Measurements from ENCODE around the gene FAM222A.
A peak's percentile ranks its signal among the peaks of the same experiment; 100 is the strongest.

The FAM222A gene

DNA sequence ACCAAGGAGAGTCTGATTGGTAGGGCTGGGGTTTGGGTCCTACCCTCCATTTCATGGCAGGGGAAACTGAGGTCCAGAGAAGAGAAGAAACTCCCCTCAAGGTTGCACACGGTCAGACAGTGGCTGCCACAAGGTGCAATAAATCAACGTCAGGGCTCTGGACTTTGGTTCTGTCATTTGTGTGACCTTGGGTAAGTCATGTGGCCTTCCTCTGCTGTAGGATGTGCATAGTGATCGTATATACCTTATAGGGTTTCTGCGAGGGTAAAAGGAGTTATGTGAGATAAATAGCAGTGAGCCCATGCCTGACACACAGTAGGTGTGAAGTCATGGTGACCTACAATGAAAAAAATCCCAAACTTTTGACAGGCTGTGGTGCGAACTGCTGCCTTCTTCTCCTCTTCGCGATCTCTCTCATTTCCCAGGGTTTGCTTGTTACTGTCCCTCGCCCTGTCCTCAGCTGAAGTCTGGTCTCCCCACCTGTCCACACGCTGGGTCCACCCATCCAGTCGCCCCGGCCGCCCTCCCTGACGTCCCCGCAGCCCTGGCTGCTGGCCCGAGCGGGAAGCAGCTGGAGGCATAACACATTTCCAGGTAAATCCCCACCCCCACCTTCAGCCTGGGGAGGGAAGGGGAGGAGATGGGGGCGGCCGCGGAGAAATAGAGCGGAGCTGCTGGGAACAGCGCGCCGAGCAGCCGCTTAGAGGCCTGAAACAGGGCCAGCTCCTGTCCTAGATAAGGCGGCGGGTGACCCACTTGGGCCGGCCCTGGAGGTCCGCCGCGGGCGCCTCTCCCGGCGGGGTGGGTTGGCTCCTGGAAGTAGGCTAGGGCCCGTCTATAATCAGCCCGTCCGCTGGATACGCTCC lies 1.8 kb upstream of the FAM222A start:
- ATAC-seq = no peak

DNA sequence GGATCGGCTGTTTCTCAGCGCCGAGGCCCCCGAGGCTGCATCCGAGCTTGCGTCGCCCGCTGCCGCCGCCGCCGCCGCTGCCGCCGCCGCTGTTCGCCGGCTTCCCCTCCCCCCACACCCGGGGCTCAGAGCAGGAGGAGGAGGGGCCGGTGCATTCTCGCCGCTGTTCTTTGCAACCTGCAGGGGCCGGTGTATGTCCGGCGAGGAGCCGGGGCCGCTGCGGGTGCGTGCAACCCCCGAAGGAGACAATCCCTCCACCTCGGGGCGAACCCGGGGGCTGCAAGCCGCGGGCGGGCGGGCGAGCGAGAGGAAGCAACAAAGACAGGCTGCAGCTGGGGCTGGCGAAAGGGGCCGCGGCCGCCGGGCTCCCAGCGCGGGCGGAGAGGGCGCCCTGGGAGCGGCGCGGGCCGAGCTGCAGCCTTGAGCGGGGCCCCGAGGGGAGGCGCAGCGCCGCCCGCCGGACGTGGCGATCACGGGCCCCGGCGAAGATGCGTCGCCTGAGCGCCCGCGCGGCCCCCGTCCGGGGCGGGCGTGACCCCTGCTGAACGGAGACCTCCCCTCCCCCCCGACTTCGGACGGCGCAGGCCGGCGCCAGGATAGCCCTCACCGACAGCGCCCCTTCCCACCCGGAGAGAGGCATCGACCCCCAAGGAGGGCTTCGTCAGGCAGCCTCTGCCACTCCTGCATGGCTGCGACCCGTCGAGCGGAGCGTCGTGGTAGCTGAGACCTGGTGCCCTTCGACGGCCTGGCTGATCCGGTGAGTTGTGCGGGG lies 702 bp downstream of the FAM222A start:
- ATAC-seq = peak in 1 of 2 donors; percentile 11

DNA sequence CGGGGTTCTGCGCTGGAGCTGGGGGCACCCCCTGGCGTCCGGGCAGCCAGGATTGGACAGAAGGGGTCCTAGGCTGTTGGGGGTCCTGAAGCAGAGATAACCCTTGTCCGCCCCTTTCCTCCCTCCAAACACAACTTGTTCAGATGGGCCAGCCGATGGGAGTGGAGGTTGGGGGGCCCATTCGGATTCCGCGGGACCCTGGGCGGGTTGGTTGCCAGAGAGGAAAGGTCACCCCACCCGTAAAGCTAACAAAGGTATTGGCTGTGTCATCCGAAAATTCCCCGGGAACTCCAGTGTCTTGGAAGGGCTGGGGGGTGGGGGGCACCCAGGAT lies 1.3 kb downstream of the FAM222A start:
- no peak for ATAC-seq

DNA sequence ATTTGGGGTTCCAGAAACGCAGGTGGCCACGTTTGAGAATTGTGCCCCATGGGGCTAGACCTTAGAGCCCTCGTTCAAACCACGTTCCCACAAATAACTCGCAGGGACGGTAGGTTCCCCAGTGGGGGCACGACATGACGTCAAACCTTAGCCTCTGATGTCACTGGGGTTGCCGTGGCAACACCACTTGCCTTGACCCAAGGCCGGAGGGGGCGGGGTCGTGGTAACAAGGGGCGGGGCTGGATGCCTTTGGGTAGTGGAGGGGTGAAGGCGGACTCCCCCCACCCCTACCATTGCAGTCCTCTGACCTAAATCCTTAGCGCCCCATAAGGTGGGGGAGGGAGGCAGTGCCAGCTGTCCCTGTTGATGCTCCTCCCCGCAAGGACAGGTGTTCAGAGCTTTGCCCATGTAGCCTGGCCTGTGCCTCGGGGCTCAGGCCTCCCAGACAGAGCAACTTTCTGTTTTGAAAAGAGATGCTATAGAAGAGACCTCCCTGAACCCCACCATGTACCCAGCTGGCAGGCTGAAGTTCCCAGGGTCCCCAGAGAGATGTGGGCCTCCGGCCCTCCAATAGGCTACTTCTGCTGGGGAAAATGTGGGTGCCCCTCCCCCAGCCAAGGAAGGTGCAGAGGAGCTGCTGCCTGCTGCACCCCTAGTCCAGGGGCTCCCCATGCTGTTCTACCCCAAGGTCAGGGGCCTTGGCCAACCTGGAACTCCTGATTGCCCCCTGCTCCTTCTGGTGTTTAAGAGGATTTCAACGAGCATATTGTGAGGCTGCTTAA lies 1.9 kb downstream of the FAM222A start:
- no peak for ATAC-seq

DNA sequence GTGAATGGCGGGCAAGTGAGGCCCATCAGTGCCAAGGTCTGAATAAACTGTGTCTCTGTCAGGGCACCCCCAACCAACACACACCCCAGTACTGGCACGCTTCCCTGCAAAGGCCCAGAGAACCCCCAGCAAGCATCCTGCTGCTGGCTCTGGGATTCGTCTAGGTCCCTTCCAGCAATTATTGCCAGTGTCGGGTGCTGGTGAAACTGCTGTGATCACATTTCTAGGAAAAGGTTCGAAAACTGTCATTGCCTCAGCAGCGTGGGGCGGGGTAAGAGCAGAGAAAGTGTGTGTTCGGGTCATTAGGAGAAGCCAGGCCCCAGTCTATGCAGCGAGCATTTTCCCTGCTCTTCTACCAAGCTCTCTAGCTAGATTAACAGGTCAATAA lies 2.5 kb downstream of the FAM222A start:
- ATAC-seq = no peak

DNA sequence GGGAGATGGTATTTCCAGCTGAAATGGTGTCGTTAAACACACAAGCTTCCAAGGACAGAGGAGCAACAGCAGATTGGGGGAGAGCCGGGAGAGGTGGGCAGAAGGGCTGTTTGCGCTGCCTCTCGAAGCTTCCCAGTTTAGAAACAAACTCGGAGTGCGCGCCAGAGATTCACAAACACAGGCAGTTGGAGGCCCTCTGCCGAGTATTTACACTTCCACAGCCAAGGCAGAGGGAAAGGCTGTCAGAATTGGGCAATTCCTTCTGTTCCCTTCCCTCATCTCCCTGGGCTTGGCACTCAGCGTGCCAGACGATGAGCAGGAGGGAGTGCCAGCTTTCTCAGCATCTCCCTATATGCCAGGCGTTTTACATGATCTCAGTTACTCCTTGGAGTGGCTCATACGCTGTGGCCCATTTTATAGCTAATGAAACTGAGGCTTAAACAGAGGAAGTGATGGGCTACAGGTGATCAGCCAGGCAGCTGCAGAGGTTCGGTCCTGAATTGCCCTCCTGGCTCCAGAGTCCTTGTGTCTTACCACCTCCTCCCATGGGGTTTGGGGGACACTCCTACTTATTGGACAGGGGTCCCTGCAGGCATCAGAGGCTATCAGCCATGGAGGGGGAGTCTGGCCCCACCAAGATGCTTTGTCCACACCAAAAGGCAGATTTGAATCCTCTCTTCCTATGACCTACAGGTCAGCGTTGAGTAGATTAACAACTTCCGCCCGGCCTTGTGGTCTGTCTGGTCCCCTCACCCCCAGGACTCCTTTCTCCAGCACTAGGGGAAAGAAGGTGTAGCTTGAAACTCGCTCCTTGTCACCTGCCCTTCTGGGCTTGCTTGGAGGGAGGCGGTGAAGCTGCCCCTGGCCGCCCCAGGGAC lies 3.1 kb downstream of the FAM222A start:
- no peak for ATAC-seq

DNA sequence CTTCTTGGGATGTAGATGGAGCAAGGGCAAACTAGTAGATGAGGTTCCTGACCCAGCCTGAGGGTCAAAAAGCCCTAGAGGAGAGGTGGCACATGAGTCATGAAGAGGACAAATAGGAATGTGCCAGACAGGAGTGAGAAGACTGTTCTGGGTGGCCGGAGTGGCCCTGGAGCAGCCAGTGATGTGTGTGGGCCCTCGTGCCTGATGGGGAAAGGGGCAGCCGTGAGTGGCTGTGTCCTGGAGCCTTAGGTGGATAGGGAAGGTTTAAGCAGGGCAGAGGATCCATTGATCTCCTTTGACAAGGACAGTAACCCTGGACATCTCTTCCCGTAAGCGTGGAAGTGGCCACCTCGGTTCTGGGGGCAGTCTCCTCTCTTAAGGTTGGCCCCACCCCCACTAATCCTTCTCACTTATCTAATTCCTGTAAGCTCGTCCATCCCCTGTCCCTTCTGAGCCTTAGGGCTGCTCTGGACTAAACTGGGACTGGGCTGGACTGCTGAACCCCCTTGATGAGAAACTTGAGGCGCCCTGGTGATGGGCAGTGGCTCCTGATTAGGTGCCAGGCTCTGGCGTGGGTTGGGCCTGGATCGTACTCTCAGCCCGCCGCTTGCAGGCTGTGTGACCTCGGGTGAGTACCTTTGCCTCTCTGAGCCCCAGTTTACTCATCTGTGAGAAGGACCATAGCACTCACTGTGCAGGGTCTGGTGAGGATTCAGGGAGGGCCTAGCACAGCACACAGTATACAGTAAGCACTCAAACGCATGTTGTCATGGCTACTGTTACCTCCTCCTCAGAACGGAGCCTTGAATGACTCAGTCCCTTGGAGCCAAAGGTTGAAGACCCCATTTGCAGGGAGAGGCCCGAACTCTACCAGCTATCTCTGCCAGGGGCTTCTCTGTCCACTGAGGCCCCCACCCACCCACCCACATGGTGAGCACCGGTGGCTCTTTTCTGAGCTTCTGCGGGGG lies 4.0 kb downstream of the FAM222A start:
- no peak for ATAC-seq

DNA sequence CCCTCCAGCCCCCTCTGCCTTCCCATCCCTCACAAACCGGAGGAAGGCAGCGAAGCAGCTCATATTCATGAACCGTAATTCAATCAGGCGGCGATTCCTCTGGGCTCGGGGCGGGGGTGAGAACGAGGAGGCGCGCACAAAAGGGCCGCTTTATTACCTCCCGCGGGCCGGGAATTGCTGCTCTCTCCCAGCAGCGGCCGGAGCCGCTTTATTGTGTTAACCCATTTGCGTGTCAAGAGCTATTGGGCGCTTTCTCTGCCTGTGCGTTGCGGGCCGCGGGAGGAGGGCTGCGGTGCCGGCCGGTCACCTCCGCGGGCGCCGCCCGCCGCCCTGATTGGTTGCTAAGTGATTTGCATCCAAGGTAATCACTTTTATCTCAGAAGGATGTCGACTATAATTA lies 4.8 kb downstream of the FAM222A start:
- ATAC-seq = no peak

DNA sequence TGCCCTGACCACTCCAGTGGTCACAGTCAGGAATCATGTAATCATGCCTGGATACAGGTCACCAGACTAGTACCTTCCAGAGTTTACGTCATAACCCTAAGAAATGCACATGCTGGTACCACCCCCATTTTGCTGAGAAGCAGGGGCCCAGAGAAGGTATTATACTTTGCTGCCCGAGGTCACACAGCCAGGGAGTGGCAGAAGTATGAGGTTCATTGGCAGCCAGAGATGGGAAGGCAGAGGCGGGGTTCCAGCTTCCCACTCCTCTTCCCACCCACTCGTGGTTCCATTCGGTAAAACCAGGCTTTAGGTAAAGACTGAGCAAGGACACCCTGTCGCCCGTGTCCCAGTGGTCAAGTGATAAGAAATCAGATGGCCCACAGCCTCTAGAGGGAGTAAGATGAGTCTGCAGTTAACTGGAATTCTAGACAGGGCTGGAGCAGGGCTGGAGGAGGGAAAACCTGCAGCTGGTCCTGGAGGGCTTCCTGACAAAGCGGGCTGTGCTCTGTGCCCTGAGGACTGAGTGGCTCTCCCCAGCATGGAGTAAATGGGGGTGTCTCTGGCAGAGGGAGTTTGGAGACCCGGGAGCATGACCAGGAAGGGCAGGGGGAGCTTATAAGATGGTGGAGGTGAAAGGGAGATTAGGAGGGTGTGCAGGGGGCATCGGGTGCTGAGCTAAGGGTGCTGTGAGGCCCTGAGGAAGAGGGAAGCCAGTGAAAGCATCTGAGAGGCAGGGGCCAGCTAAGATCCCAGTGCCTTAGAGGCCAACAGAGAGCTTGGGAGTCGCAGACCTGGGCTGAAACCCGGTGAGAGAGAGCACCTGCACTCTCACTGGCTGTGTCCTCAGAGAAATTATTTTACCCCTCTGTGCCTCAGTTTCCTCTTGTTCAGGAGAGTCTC lies 5.7 kb downstream of the FAM222A start:
- ATAC-seq = no peak

DNA sequence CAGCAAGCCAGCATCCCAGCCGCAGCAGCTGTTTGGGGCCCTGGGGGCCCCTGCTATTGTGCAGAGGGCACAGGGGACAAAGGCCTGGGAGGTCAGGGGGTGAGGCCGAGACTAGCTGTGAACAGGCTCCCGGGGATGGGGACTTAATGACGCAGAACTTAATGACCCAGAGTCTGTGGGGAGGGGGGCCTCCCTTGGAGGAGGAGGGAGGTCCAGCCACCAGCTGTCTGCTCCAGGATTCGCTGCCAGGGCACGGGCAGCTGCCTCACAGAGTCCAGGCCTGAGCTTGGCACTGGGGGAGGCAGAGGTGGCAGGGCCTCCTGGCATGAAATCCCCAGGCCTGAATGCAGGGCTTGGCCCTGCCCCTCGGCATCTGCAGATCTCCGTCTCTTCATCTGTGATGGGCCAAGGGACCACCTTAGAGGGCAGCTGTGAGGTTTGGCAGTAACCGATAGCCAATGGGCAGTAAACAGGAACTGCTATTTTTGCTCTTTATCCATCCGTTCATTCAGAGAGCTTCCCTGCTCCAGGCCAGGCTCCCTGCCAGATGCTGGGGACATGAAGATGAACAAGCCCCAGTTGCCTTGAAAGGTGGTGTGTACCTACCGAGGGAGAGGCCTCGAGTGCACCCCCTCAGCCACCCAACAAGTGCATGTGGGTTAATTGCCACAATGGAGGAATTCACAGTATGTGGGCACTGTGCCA lies 6.7 kb downstream of the FAM222A start:
- no peak for ATAC-seq

DNA sequence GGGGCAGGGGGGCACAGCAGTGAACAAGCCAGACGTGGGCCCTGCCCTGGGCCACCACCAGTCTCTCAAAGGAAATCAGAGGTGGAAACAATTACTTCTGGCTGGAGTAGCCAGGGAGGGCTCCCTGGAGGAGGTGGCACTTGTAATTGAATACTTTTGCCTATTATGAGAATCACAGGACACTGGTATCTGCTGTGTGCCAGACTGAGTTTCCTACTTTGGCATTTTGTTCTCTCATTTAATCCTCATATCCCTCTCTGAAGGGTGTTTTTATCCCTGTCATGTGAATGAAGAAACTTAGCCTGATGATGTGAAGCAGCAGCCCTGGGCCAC lies 7.2 kb downstream of the FAM222A start:
- ATAC-seq = no peak

DNA sequence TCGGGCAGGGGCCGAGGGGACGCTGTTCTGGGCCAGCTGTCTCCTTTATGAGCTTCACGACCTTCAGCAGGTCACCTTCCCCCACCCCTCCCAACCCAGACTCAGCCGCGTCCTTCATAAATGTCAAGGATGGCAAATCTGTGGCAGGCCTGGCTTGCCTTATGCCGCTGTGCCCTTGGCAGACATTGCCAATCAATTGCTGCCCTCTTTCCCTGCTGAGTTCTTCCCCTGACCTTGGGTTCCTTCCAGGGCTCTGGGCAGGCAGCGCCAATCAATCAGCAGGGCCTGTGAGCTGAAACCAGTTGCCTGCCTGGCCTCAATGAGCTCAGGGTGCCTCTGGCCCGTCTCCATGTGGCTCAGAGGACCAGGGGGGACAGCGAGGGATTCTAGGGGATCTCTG lies 7.7 kb downstream of the FAM222A start:
- ATAC-seq = no peak

DNA sequence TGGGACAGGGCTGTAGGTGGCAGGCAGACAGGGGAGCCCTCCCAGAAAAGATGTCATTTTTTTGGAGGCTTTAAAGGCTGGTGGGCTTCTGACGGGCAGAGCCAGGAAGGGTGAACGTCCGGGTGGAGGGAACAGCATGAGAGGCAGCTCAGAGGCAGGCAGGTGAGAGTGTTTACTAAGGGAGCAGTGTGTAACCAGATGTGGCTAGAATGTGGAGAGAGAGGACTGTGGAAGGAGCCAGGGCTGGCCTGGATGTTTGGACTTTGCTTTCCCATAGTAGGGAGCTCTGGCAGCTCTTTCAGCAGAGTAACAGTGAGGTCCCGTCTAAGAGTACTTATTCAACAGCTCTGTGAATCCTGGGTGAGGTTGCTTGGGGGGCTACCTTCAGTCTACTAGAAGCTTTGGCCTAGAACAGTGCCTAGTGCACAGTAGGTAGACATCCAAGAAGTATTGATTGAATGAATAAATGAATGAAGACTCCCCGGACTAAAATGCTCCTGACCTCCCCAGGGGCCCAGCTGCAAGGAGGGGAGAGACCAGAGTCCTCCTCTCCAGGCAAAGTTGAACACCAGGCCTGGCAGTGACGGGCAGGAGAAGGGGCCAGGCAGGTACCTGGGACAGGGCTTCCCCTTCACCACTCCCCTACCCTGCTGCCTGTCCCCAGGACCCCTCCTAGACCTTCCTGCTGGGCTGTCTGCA lies 8.5 kb downstream of the FAM222A start:
- no peak for ATAC-seq

DNA sequence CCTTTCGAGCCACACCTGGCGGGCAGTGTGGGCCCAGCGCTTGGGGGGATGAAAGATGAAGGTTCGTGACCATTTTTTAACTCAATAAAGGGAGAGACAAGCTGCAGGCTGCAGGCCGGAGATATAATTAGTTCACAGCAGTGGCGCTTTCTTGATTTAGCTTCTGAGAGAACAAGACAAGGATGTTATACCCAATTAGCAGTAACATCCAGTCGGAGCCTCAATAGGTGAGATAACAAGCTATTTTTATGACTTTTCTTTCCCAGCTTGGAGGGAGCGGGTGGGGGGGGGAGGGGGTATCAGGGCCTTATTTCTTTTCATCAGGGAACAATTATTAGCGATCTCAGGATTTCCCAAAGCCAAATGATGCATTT lies 9.1 kb downstream of the FAM222A start:
- ATAC-seq = no peak

DNA sequence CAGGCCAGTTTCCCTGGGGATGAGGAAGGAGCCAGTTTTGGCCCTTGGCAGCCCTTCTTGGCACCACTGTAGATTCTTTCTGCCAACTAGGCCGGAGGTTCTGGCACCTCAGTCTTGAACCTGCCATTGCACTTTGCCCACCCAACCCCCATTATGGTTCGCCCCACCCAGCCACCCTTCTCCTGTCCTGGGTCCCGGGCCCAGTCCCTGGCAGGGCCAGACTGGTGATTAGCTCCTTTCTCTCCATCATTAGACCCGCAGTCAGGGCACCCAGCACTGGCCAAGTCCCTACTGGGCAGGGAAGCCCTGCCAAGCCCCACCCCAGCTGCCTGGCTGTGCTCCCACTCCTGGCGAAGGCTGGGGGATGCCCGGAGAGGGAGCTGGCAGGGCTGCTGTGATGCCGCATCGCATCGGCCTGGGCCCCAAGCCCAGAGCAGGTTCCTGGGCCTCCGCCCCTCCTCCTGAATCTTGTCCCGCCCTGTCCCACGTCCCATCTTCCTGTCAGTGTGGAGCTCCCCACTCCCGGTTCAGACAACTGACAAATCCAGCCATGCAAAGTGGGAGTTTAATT lies 9.8 kb downstream of the FAM222A start:
- no peak for ATAC-seq

DNA sequence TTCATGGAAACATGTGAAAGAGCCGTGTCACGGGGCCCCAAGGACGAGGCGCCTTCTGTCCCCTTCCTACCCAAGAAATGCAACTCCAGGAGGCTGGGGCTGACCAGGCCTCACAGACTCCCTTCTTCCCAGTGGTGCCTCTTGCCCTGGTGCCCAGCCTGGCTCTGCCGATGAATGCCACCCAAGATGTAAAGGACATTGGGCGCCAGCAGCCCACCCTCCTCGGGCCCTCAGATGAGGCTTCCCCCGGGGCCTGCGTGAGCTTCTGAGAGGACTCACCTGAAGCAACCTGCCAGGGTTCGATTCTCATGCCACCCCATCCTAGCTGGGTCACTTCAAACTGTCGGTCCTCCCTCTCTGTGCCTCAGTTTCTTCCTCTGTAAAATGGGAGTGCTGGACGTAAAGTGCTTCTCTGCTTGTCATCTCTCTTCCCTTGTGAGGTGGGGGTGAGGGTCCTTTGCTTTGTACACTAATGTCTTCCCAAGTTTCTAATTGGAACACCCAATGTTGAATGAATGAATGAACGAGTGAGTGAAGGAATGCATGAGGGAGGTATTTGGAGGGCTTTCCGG lies 10.8 kb downstream of the FAM222A start:
- no peak for ATAC-seq

DNA sequence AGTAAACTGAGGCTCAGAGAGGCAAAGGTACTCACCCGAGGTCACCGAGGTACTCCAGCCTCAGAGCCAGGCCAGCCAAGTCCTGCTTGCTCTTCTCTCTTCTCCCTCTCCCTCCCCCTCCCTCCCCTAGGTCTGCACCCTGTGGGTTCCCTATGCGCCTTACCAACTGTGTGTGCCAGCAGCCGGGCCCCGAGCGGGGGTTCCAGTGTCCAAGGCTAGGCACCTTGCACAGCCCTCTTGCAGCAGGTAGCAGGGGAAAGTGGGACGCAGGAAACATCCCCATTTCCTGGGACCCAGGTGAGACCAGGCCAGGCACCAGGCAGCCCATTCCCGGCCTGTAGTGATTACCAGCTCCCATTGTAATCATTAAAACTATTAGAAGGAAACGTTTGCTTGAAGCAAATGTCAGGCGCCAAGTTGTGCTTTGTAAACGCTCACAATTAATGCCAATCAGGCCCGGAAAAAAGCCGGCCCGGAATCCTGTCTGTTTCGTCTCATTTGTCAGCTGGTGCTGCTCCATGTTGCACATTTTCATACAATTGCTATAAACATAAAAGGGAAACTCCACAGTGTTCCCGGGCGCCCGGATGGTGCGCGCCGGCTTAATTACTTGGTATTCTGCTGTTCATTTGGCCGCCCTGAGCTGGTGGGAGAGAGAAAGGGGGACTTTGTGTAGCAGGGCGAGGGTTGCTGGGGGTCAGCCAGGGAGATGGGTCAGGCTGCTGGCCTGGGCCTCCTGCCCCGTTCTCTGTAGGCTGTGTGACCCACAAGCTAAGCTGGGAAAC lies 11.9 kb downstream of the FAM222A start:
- ATAC-seq = no peak

DNA sequence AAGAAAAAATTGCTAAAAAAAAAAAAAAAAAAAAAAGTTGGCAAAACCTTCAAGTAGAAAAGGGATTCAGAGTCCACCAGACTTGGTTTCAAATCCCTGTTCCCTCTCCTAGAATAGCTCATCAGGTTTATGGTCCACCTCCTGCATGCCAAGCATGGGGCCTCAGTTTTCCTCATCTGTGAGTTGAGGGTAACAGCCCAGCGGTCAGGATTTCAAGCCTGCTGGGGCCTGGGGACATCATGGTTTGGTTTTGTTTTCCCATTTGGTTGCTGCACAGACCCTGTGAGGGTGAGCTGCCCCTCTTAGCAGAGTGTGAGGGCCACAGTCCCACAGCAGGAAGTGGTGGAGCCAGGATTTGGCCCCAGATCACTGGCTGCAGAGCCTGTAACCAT lies 12.5 kb downstream of the FAM222A start:
- no peak for ATAC-seq

Measured in activated CD4-positive, CD25-positive, alpha-beta regulatory T cell treated with anti-CD3 and anti-CD28 coated beads, Interleukin-2, amount 50 U/mL, for 24 hours (primary cell).